OCI-LY7 (cell line): Measurements from ENCODE around the gene SCGB1D1.

Experiments used
- CTCF ChIP-seq: fragments of 200-600 bp; sonication (generic); conservative IDR thresholded peaks from 2 replicates; pipeline ENCODE4 v1.5.1; 2014; ENCODE audit warnings: mild to moderate bottlenecking, antibody characterized with exemption, low read length, moderate library complexity, mixed read lengths
- EZH2phosphoT487 ChIP-seq: fragments of 200-600 bp; sonication (generic); IDR thresholded peaks from 2 replicates; pipeline ENCODE4 v1.6.1; 2018; ENCODE audit warnings: low read depth, borderline replicate concordance, mild to moderate bottlenecking, mixed run types, antibody characterized with exemption, low read length, moderate library complexity, mixed read lengths

- TF ChIP-seq CTCF = no peak
- no peak for TF ChIP-seq EZH2phosphoT487
These were observed 38.9 kb upstream of the SCGB1D1 start for GRCh38 chr11:62150887-62151736.
